Measurements from ENCODE around the gene NHERF2.

The NHERF2 gene

GRCh38 chr16:2037115-2037514 lies 10.4 kb downstream of the NHERF2 start:
- no peak overlapping the region for H3K4me3 ChIP-seq (ENCODE audit: low read depth, low read length)
- peaks cover 45% of the 10 kb centered on the region for H3K4me1 ChIP-seq
- no peak for TF ChIP-seq CTCF (IDR thresholded peaks at IDR 0.05; ENCODE audit: low read depth, low read length)

GRCh38 chr16:2037647-2038381 lies 11.1 kb downstream of the NHERF2 start:
- peak; percentile 16 for DNase-seq
- H3K9me3 ChIP-seq = no peaks in the 10 kb centered on the region
- no peak for TF ChIP-seq CTCF (IDR thresholded peaks at IDR 0.05; ENCODE audit: low read depth, low read length)
- no peak overlapping the region for H3K4me3 ChIP-seq (ENCODE audit: low read depth, low read length)
- no peaks in the 10 kb centered on the region for H3K27me3 ChIP-seq
- H3K36me3 ChIP-seq = no peaks in the 10 kb centered on the region
- H3K4me1 ChIP-seq = peaks cover 45% of the 10 kb centered on the region

More at GRCh38 chr16:2037115-2037514, 10.4 kb downstream of the NHERF2 start:
- Histone ChIP-seq H3K27me3 (no peaks in the 10 kb centered on the region), H3K9me3 (no peaks in the 10 kb centered on the region), H3K36me3 (no peaks in the 10 kb centered on the region)
- no peak for DNase-seq

GRCh38 chr16:2038382-2039231 lies 11.9 kb downstream of the NHERF2 start:
- Histone ChIP-seq H3K36me3 (peaks cover 5% of the 10 kb centered on the region; the same call in 1 of the 2 replicates), H3K4me1 (peaks cover 41% of the 10 kb centered on the region), H3K4me3 (ENCODE audit: low read depth, low read length) (no peak overlapping the region), H3K9me3 (no peaks in the 10 kb centered on the region), H3K27me3 (no peaks in the 10 kb centered on the region)
- DNase-seq = peak; percentile 19
- TF ChIP-seq CTCF (IDR thresholded peaks at IDR 0.05; ENCODE audit: low read depth, low read length) = no peak

- no peak for TF ChIP-seq CTCF (IDR thresholded peaks at IDR 0.05; ENCODE audit: low read depth, low read length)
- no peaks in the 10 kb centered on the region for H3K9me3 ChIP-seq
- peaks cover 11% of the 10 kb centered on the region for H3K36me3 ChIP-seq
- no peak overlapping the region for H3K4me3 ChIP-seq (ENCODE audit: low read depth, low read length)
- no peaks in the 10 kb centered on the region for H3K27me3 ChIP-seq
- peak; percentile 68 for DNase-seq
- H3K4me1 ChIP-seq = peaks cover 37% of the 10 kb centered on the region
Observed at GRCh38 chr16:2039274-2040031, 12.8 kb downstream of the NHERF2 start.

- Histone ChIP-seq H3K27me3 (no peaks in the 10 kb centered on the region), H3K36me3 (peaks cover 14% of the 10 kb centered on the region), H3K4me1 (peaks cover 37% of the 10 kb centered on the region), H3K4me3 (ENCODE audit: low read depth, low read length) (no peak overlapping the region), H3K9me3 (no peaks in the 10 kb centered on the region)
- DNase-seq = no peak
- no peak for TF ChIP-seq CTCF (IDR thresholded peaks at IDR 0.05; ENCODE audit: low read depth, low read length)
Observed at GRCh38 chr16:2040041-2040786, 13.5 kb downstream of the NHERF2 start.
